ENCODE results near the gene TRIM17. TPM values are rescaled to one million over a fixed set of nuclear protein-coding genes. Genes with fewer than 3 reads are reported as not detected.
"Not testable (repeated sequence)": the region's sequence is repeated elsewhere in the genome, so short reads cannot be mapped to it uniquely, and the experiment has no call there.

TRIM17 gene
- total RNA-seq, 4 donors from 2014 or later: 1.2 to 3.8 (median 2.8) TPM

DNA sequence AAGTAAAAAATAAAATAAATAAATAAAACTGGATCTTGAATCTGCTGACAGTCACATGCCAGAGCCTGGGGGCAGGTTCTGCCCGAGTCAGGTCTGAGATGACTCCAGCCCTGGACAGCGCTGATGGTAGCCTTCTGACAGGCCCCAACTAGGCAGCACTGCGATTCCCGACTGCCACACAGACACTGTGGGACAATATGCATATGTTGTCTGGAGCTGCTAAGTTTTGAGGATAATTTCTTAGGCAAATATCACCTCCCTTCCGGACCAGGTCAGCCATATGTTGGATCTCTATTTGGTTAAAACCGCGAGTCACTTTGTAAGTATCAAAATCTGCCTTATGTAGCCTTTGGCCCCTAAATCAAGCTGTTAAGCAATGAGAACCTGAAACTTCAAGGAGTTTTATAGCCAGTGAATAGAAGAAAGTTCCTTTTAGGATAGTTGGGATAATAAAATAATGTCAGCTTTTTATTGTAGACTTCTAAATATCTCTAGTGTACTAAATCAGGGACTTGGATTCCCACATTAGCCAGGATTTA is 20.8 kb upstream of the TRIM17 start:
- no peaks in the 10 kb centered on the region for H3K36me3 ChIP-seq
- peaks cover 29% of the 10 kb centered on the region for H3K27me3 ChIP-seq
- no peak overlapping the region for H3K4me3 ChIP-seq
- WGBS: 78% methylated on average over 7 of the region's 7 CpGs
- TF ChIP-seq, protein P1, sequence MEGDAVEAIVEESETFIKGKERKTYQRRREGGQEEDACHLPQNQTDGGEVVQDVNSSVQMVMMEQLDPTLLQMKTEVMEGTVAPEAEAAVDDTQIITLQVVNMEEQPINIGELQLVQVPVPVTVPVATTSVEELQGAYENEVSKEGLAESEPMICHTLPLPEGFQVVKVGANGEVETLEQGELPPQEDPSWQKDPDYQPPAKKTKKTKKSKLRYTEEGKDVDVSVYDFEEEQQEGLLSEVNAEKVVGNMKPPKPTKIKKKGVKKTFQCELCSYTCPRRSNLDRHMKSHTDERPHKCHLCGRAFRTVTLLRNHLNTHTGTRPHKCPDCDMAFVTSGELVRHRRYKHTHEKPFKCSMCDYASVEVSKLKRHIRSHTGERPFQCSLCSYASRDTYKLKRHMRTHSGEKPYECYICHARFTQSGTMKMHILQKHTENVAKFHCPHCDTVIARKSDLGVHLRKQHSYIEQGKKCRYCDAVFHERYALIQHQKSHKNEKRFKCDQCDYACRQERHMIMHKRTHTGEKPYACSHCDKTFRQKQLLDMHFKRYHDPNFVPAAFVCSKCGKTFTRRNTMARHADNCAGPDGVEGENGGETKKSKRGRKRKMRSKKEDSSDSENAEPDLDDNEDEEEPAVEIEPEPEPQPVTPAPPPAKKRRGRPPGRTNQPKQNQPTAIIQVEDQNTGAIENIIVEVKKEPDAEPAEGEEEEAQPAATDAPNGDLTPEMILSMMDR (IDR thresholded peaks at IDR 0.05): no peak
- TF ChIP-seq POLR2AphosphoS5 (IDR thresholded peaks at IDR 0.05) (no peak), POLR2A (IDR thresholded peaks at IDR 0.05) (no peak), EP300 (IDR thresholded peaks at IDR 0.05) (no peak)
- no peaks in the 10 kb centered on the region for H3K9me3 ChIP-seq
- H3K4me1 ChIP-seq: no peaks in the 10 kb centered on the region
- no peak overlapping the region for H3K27ac ChIP-seq
- DNase-seq (ENCODE audit: low spot score in 2 of 2): peak in 1 of 2 donors; percentile 32

DNA sequence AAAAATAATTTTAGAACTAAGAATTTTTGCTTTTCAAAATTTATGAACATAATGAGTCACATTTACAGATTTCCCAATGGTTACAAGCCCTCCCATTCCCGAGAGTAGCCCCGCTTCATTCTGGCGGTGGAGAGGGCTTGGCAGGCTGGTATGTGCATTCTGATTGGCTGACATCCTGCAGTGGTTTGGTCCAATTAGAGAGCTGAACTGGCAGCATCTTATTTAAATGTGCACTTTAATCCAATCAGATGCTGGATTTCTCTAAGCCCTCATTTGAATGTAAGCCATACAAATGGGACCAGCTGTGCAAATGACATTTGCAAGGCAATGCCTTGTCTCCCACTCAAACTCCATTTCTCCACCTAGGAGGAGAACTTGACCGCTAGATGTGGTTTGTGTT is 18.0 kb upstream of the TRIM17 start:
- H3K27ac ChIP-seq: no peak overlapping the region
- no peaks in the 10 kb centered on the region for H3K9me3 ChIP-seq
- no peaks in the 10 kb centered on the region for H3K36me3 ChIP-seq
- DNase-seq (ENCODE audit: low spot score in 2 of 2): peak in 1 of 2 donors; percentile 12
- H3K4me3 ChIP-seq: no peak overlapping the region
- peaks cover 16% of the 10 kb centered on the region for H3K27me3 ChIP-seq
- WGBS: 85% methylated on average over 4 of the region's 4 CpGs
- H3K4me1 ChIP-seq: no peaks in the 10 kb centered on the region
- TF ChIP-seq, protein P1 (IDR thresholded peaks at IDR 0.05): no peak
- TF ChIP-seq POLR2AphosphoS5 (IDR thresholded peaks at IDR 0.05): no peak
- no peak for TF ChIP-seq POLR2A (IDR thresholded peaks at IDR 0.05)
- TF ChIP-seq EP300 (IDR thresholded peaks at IDR 0.05): no peak

DNA sequence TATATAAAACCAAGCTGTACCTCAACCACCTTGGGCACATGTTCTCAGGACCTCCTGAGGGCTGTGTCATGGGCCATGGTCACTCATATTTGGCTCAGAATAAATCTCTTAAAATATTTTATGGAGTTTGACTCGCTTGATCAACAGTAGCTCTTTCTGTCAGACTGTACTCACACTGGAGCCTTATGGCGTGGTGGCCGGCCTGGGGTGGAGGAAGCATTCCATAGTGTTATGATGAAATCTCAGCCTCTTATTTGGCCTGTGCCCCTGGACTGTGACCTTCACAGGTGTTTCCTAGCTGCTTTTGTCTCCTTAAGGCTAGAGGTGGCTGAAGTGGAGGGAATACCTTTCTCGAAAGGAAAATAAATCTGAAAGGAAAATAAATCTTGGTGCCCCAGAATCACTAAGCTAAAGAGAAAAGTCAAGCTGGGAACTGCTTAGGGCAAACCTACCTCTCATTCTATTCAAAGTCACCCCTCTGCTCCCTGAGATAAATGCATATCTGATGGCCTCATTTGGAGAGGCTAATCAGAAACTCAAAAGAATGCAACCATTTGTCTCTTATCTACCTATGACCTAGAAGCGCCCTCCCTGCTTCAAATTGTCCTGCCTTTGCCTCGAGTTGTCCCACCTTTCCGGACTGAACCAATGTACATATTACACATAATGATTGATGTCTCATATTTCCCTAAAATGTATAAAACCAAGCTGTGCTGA is 16.8 kb upstream of the TRIM17 start:
- WGBS: 77% methylated on average over 7 of the region's 7 CpGs
- H3K4me3 ChIP-seq, H3K27me3 ChIP-seq, H3K27ac ChIP-seq, H3K4me1 ChIP-seq, H3K36me3 ChIP-seq, H3K9me3 ChIP-seq: not testable (repeated sequence)
- peak in 1 of 2 donors; percentile 34 for DNase-seq (ENCODE audit: low spot score in 2 of 2)

DNA sequence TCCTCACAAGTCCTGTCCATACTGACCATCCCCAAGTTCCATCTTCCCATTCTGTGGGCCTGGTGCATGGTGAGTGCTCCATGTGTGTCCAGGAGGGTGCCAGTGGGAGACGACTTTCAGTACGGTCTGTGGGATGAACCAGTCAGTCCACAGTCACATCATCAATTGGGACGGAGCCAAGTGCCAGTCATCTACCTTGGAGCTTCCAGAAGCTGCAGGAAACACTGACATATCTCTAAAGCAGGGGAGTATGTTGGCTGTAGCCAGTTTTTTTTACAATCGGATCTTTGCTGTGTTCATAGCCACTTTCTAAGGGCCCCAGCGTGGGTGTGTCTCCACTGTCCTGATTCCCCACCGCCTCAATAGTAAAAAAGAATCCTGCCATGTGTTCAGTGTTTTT is 13.6 kb upstream of the TRIM17 start:
- H3K9me3 ChIP-seq: no peaks in the 10 kb centered on the region
- no peak for DNase-seq (ENCODE audit: low spot score in 2 of 2)
- H3K4me3 ChIP-seq: no peak overlapping the region
- H3K4me1 ChIP-seq: no peaks in the 10 kb centered on the region
- no peak for TF ChIP-seq EP300 (IDR thresholded peaks at IDR 0.05)
- TF ChIP-seq, protein P1 (IDR thresholded peaks at IDR 0.05): no peak
- no peak for TF ChIP-seq POLR2AphosphoS5 (IDR thresholded peaks at IDR 0.05)
- TF ChIP-seq POLR2A (IDR thresholded peaks at IDR 0.05): no peak
- WGBS: 65% methylated on average over 6 of the region's 6 CpGs
- H3K27ac ChIP-seq: no peak overlapping the region
- H3K36me3 ChIP-seq: no peaks in the 10 kb centered on the region
- H3K27me3 ChIP-seq: peaks cover 3% of the 10 kb centered on the region

DNA sequence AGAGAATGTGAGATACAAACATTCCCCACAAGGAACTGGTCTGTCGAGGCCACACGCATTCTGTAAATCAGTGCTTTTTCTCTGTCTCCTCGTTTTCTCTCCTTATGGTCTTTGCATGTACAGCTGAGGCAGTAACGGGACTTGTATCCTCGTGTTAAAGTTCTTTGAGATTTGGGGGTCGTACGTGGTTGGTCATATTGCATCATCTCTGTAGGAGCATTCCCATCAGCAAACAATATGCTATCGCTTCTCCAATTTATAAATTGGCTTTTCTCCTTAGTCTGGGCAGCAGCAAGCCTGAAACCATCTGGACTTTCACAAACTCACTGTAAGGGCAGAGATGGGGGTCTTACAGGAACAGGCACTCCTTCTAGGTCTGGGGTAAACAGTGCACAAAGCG is 13.0 kb upstream of the TRIM17 start:
- WGBS: 72% methylated on average over 9 of the region's 9 CpGs
- TF ChIP-seq, protein P1 (IDR thresholded peaks at IDR 0.05): no peak
- TF ChIP-seq EP300 (IDR thresholded peaks at IDR 0.05) (no peak), POLR2A (IDR thresholded peaks at IDR 0.05) (no peak), POLR2AphosphoS5 (IDR thresholded peaks at IDR 0.05) (no peak)
- no peaks in the 10 kb centered on the region for H3K27me3 ChIP-seq
- no peak overlapping the region for H3K4me3 ChIP-seq
- H3K9me3 ChIP-seq: no peaks in the 10 kb centered on the region
- DNase-seq (ENCODE audit: low spot score in 2 of 2): no peak
- H3K36me3 ChIP-seq: no peaks in the 10 kb centered on the region
- no peaks in the 10 kb centered on the region for H3K4me1 ChIP-seq
- no peak overlapping the region for H3K27ac ChIP-seq

Measured in suprapubic skin (tissue), 4 donors.